OCI-LY7 (cell line): ENCODE measurements around the gene SLC25A25. TPM values are rescaled to one million over a fixed set of nuclear protein-coding genes. Genes with fewer than 3 reads are reported as not detected.

Source experiments
- BruUV-seq: library from RNA; stranded (reverse); fragments of 400-500 nt; replicated peaks from 2 replicates; lab custom pipeline; 2021; lab: Mats Ljungman, UMichigan
- CTCF ChIA-PET: fragments of 300-600 bp; sonication (Branson Sonifier 250); formaldehyde crosslinking; loops from one replicate; lab custom pipeline; 2022; ENCODE audit warnings: antibody characterized with exemption; ENCODE audit not compliant: unreplicated experiment; lab: Charles Lee
- POLR2A ChIA-PET: fragments of 300-600 bp; sonication (Branson Sonifier 250); formaldehyde crosslinking; loops from one replicate; lab custom pipeline; 2022; ENCODE audit warnings: antibody characterized with exemption; lab: Charles Lee
- DNase-seq: peaks from one replicate; pipeline ENCODE4 v3.0.0-alpha.2; 2015; ENCODE audit warnings: low spot score
- H2AFZ ChIP-seq: fragments of 200-600 bp; sonication (generic), shearing (Covaris generic); 2 replicates; pipeline ENCODE4 v1.6.1; 2014; ENCODE audit warnings: mild to moderate bottlenecking, antibody characterized with exemption, low read length, moderate library complexity
- H3K27ac ChIP-seq: fragments of 200-600 bp; sonication (generic); 2 replicates; pipeline ENCODE4 v1.5.1; 2014; ENCODE audit warnings: mixed run types, low read depth, mild to moderate bottlenecking, moderate library complexity, low read length, inconsistent platforms; ENCODE audit not compliant: poor library complexity, severe bottlenecking
- H3K36me3 ChIP-seq: fragments of 200-600 bp; sonication (generic); 2 replicates; pipeline ENCODE4 v1.6.1; 2014; ENCODE audit warnings: mild to moderate bottlenecking, antibody characterized with exemption, low read length, moderate library complexity, mixed read lengths; ENCODE audit not compliant: insufficient read depth
- H3K4me1 ChIP-seq: fragments of 200-600 bp; sonication (generic); 2 replicates; pipeline ENCODE4 v1.5.1; 2014; ENCODE audit warnings: mild to moderate bottlenecking, low read length; ENCODE audit not compliant: insufficient read depth, poor library complexity, severe bottlenecking
- H3K4me2 ChIP-seq: fragments of 200-600 bp; sonication (generic); 2 replicates; pipeline ENCODE4 v1.6.1; 2014; ENCODE audit warnings: mild to moderate bottlenecking, low read length
- H3K4me3 ChIP-seq: fragments of 200-600 bp; sonication (generic); 2 replicates; pipeline ENCODE4 v1.5.1; 2014; ENCODE audit warnings: mild to moderate bottlenecking, low read depth, low read length; ENCODE audit not compliant: poor library complexity, severe bottlenecking
- H3K79me2 ChIP-seq: fragments of 200-600 bp; sonication (generic); 2 replicates; pipeline ENCODE4 v1.6.1; 2016; ENCODE audit warnings: low read depth, mild to moderate bottlenecking, low read length, moderate library complexity, mixed read lengths; ENCODE audit not compliant: insufficient read depth
- H3K9me2 ChIP-seq: fragments of 200-600 bp; sonication (generic); 2 replicates; pipeline ENCODE4 v1.6.1; 2016; ENCODE audit warnings: mild to moderate bottlenecking, low read length, mixed read lengths; ENCODE audit not compliant: insufficient read depth
- H3K9me3 ChIP-seq: fragments of 200-600 bp; sonication (generic); 2 replicates; pipeline ENCODE4 v1.6.1; 2014; ENCODE audit warnings: mild to moderate bottlenecking, mixed run types, low read length, mixed read lengths
- H4K20me1 ChIP-seq: fragments of 200-600 bp; sonication (generic); 2 replicates; pipeline ENCODE4 v1.6.1; 2014; ENCODE audit warnings: mild to moderate bottlenecking, antibody characterized with exemption, low read length, moderate library complexity, mixed read lengths; ENCODE audit not compliant: insufficient read depth
- CTCF ChIP-seq: fragments of 200-600 bp; sonication (generic); conservative IDR thresholded peaks from 2 replicates; pipeline ENCODE4 v1.5.1; 2014; ENCODE audit warnings: mild to moderate bottlenecking, antibody characterized with exemption, low read length, moderate library complexity, mixed read lengths
- EZH2phosphoT487 ChIP-seq: fragments of 200-600 bp; sonication (generic); IDR thresholded peaks from 2 replicates; pipeline ENCODE4 v1.6.1; 2018; ENCODE audit warnings: low read depth, borderline replicate concordance, mild to moderate bottlenecking, mixed run types, antibody characterized with exemption, low read length, moderate library complexity, mixed read lengths
- intact Hi-C: fragments of 100-400 bp; cut with micrococcal nuclease; formaldehyde crosslinking; loops from one replicate; pipeline ENCODE4 v1.10.0; 2022; ENCODE audit not compliant: unreplicated experiment
- total RNA-seq, 2 experiments: library from RNA; depleted of rRNA in 1 of 2; stranded (reverse); fragments of >200 nt in 1 of 2; shearing (Covaris generic) in 1 of 2; gene quantifications; 2 replicates each; pipeline ENCODE4 v1.2.3, GENCODE V29; 2014 to 2022

Gene SLC25A25
- total RNA-seq, 2 experiments from 2014 or later, result 17.6 to 21.4 TPM

DNA sequence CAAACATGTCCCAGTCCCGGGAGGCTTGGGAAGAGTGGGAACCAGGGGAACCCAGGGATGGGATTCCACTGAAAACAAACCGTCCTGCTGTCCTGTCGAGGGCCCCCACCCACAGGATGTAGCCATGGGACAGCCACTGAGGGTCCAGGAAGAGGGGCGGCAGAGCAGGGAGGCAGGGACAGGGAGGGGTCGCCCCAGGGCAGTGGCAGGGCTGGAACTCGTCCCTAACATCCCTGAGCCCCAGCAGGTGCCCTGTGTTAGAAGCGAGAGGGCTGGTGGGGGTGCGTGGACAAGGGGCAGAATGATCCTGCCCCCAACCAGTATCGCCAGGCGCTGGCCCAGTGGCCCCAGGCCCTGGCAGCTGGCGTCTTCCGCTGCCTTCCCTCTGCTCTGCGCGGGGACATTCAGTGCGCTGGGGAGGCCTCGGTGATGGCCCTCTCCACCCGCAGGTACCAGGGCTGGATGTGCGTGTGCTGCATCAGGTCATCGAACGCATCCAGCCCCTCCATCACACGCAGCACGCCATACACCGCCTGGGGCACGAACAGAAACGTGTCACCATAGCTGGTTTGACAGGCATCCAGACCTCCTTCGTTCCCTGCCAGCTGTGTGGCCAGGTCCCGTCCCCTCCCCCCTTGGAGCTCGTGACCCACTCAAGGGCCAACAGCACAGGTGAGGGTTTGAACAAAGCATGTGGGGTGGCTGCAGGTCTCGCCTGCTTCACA is 52.9 kb downstream of the SLC25A25 start:
- TF ChIP-seq CTCF (no peak), EZH2phosphoT487 (no peak)
- peaks cover 71% of the 10 kb centered on the region for H3K36me3 ChIP-seq
- peaks cover 12% of the 10 kb centered on the region for H3K4me1 ChIP-seq
- H3K4me3 ChIP-seq, result no peak overlapping the region
- H4K20me1 ChIP-seq, result 0 out of 2 replicates have a peak, but pooled peaks cover 7% of the 10 kb centered on the region
- H3K27ac ChIP-seq, result no peak overlapping the region
- intact Hi-C loops, result no loop called here
- no peaks in the 10 kb centered on the region for H3K9me2 ChIP-seq
- no peaks in the 10 kb centered on the region for H3K9me3 ChIP-seq
- DNase-seq, result no peak
- ChIA-PET POLR2A (no interaction called here), CTCF (no interaction called here)
- no TSS peak for BruUV-seq
- H2AFZ ChIP-seq, result no peak overlapping the region
- no peak overlapping the region for H3K4me2 ChIP-seq
- H3K79me2 ChIP-seq, result peaks cover 9% of the 10 kb centered on the region

DNA sequence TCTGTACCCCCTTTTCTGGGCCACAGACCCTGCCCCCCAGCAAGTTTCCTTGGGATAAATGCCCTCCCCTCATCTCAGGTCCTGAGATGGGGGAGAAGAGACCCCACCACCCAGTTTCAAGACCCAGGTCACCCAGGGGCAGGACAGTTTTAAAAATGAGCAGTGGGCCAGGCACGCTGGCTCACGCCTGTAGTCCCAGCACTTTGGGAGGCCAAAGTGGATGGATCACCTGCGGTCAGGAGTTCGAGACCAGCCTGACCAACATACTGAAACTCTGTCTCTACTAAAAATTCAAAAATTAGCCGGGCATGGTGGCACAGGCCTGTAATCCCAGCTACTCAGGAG is 53.4 kb downstream of the SLC25A25 start:
- Histone ChIP-seq H3K4me3 (no peak overlapping the region), H3K4me2 (no peak overlapping the region), H4K20me1 (0 out of 2 replicates have a peak, but pooled peaks cover 7% of the 10 kb centered on the region), H3K9me2 (no peaks in the 10 kb centered on the region), H2AFZ (no peak overlapping the region), H3K36me3 (peaks cover 66% of the 10 kb centered on the region), H3K79me2 (peaks cover 14% of the 10 kb centered on the region), H3K4me1 (peaks cover 17% of the 10 kb centered on the region), H3K9me3 (no peaks in the 10 kb centered on the region), H3K27ac (no peak overlapping the region)
- intact Hi-C loops, result no loop called here
- no TSS peak for BruUV-seq
- DNase-seq, result no peak
- TF ChIP-seq CTCF (no peak), EZH2phosphoT487 (no peak)
- ChIA-PET POLR2A (no interaction called here), CTCF (no interaction called here)
